ENCODE results near the gene PRPF40A. TPM values are rescaled to one million over a fixed set of nuclear protein-coding genes. Genes with fewer than 3 reads are reported as not detected.

PRPF40A gene
- total and polyA plus RNA-seq, 8 donors = 11.3 to 185 (median 71.7) TPM

- 19 to 71% (median 40%) methylated on average over 1 of the region's 1 CpG for WGBS, 5 donors
- no peaks in the 10 kb centered on the region for H3K27me3 ChIP-seq
Observed at GRCh38 chr2:152649997-152650396, 67.3 kb downstream of the PRPF40A start.

GRCh38 chr2:152648336-152648735, 68.9 kb downstream of the PRPF40A start:
- peak overlapping the region in 2 of 5 donors; percentile 29 to 44 for H3K27ac ChIP-seq
- WGBS, 5 donors = 8 to 16% (median 13%) methylated on average over 2 of the region's 2 CpGs
- H3K4me3 ChIP-seq = no peak overlapping the region
- TF ChIP-seq, protein P1, sequence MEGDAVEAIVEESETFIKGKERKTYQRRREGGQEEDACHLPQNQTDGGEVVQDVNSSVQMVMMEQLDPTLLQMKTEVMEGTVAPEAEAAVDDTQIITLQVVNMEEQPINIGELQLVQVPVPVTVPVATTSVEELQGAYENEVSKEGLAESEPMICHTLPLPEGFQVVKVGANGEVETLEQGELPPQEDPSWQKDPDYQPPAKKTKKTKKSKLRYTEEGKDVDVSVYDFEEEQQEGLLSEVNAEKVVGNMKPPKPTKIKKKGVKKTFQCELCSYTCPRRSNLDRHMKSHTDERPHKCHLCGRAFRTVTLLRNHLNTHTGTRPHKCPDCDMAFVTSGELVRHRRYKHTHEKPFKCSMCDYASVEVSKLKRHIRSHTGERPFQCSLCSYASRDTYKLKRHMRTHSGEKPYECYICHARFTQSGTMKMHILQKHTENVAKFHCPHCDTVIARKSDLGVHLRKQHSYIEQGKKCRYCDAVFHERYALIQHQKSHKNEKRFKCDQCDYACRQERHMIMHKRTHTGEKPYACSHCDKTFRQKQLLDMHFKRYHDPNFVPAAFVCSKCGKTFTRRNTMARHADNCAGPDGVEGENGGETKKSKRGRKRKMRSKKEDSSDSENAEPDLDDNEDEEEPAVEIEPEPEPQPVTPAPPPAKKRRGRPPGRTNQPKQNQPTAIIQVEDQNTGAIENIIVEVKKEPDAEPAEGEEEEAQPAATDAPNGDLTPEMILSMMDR (IDR thresholded peaks at IDR 0.05) = peak in 2 of 7 experiments; percentile 6 to 10
- no peak for TF ChIP-seq POLR2AphosphoS5 (IDR thresholded peaks at IDR 0.05)
- TF ChIP-seq EP300 (IDR thresholded peaks at IDR 0.05) = no peak
- no peaks in the 10 kb centered on the region for H3K9me3 ChIP-seq
- peaks cover under 1 to 55% (median 40%) of the 10 kb centered on the region in 4 donors for H3K36me3 ChIP-seq
- intact Hi-C loops (cut with DNase I; ENCODE audit: low total_unique reads) = no loop called here
- peaks cover 15 to 37% (median 26%) of the 10 kb centered on the region in 4 donors for H3K4me1 ChIP-seq
- H3K27me3 ChIP-seq = no peaks in the 10 kb centered on the region
- peak in 1 of 2 donors; percentile 33 for DNase-seq

More at GRCh38 chr2:152649997-152650396, 67.3 kb downstream of the PRPF40A start:
- peaks cover 15 to 37% (median 26%) of the 10 kb centered on the region in 4 donors for H3K4me1 ChIP-seq
- H3K36me3 ChIP-seq = peaks cover 0 to 53% (median 38%) of the 10 kb centered on the region in 4 donors
- no peak for DNase-seq
- H3K9me3 ChIP-seq = no peaks in the 10 kb centered on the region
- TF ChIP-seq POLR2AphosphoS5 (IDR thresholded peaks at IDR 0.05) (no peak), POLR2A (IDR thresholded peaks at IDR 0.05) (no peak), EP300 (IDR thresholded peaks at IDR 0.05) (no peak)
- TF ChIP-seq, protein P1 (IDR thresholded peaks at IDR 0.05) = no peak
- H3K4me3 ChIP-seq = no peak overlapping the region
- H3K27ac ChIP-seq = no peak overlapping the region
- intact Hi-C loops (cut with DNase I; ENCODE audit: low total_unique reads) = no loop called here

DNA sequence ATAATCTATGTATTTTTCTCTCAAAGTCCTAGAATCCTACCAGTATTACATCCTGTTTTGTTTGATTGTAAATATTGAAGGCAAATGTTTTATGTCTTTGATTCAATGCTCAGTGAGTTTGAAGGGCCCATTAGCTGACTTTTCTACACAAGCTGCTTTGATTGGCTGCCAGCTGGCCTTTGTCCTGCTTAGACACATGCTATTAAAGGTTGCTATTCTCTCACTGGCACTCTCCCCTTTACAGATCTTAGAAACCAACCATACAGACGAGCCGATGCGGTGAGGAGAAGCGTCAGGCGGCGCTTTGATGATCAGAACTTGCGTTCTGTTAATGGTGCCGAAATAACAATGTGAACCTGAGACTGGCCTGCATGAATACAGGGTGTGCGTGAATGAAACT, 69.7 kb downstream of the PRPF40A start:
- peaks cover 15 to 37% (median 26%) of the 10 kb centered on the region in 4 donors for H3K4me1 ChIP-seq
- WGBS, 5 donors = 27 to 40% (median 32%) methylated on average over 9 of the region's 9 CpGs
- peaks cover 4 to 55% (median 45%) of the 10 kb centered on the region in 4 donors for H3K36me3 ChIP-seq
- H3K27me3 ChIP-seq = no peaks in the 10 kb centered on the region
- DNase-seq = peak; percentile 81 to 83
- TF ChIP-seq POLR2A (IDR thresholded peaks at IDR 0.05) (no peak), EP300 (IDR thresholded peaks at IDR 0.05) (no peak), POLR2AphosphoS5 (IDR thresholded peaks at IDR 0.05) (no peak)
- TF ChIP-seq, protein P1 (IDR thresholded peaks at IDR 0.05) = no peak
- no peaks in the 10 kb centered on the region for H3K9me3 ChIP-seq
- no peak overlapping the region for H3K4me3 ChIP-seq
- intact Hi-C loops (cut with DNase I; ENCODE audit: low total_unique reads) = no loop called here
- H3K27ac ChIP-seq = peak overlapping the region in 4 of 5 donors; percentile 29 to 54 (median 42)

- Histone ChIP-seq H3K4me3 (no peak overlapping the region), H3K4me1 (peaks cover 15 to 37% (median 26%) of the 10 kb centered on the region in 4 donors), H3K27ac (peak overlapping the region in 2 of 5 donors; percentile 29 to 40), H3K27me3 (no peaks in the 10 kb centered on the region), H3K9me3 (no peaks in the 10 kb centered on the region), H3K36me3 (peaks cover 4 to 59% (median 45%) of the 10 kb centered on the region in 4 donors)
- TF ChIP-seq, protein P1 (IDR thresholded peaks at IDR 0.05) = no peak
- TF ChIP-seq EP300 (IDR thresholded peaks at IDR 0.05) (no peak), POLR2A (IDR thresholded peaks at IDR 0.05) (no peak), POLR2AphosphoS5 (IDR thresholded peaks at IDR 0.05) (no peak)
- DNase-seq = no peak
- intact Hi-C loops (cut with DNase I; ENCODE audit: low total_unique reads) = no loop called here
- WGBS, 5 donors = 79 to 83% (median 82%) methylated on average over 3 of the region's 3 CpGs
Observed at GRCh38 chr2:152646775-152647174, 70.5 kb downstream of the PRPF40A start.

All from stomach (tissue), 9 donors.